Left lobe of liver (tissue), 2 donors: ENCODE measurements around the gene TMC1. TPM values are rescaled to one million over a fixed set of nuclear protein-coding genes. Genes with fewer than 3 reads are reported as not detected.
"Not testable (repeated sequence)": the region's sequence is repeated elsewhere in the genome, so short reads cannot be mapped to it uniquely, and the experiment has no call there.

Experiments used
- ATAC-seq: fragments of 200-7000 bp; cut with Tn5 transposase; one replicate; pipeline ENCODE4 v1.9.1; 2020; ENCODE audit warnings: mild to moderate bottlenecking, moderate library complexity
- DNase-seq: peaks from one replicate; pipeline ENCODE4 v3.0.0-alpha.2; 2020; ENCODE audit warnings: low spot score
- total RNA-seq: library from RNA; stranded (reverse); gene quantifications from one replicate; pipeline ENCODE4 v1.2.1, GENCODE V29; 2021
- donor health status: DM: no; HTN: no; CAD: no; lungs with moderate emphysema.
- donor health status: DM: no; HTN: yes; CAD: no.

Gene TMC1
- total RNA-seq, 1 donor from 2014 or later, result 0.18 TPM

GRCh38 chr9:72855890-72856523, 334.6 kb downstream of the TMC1 start:
- ATAC-seq (no peak), DNase-seq (no peak)

GRCh38 chr9:72856972-72857623, 335.7 kb downstream of the TMC1 start:
- DNase-seq, result no peak
- ATAC-seq, result peak; percentile 74

- no peak for DNase-seq
Measured at GRCh38 chr9:72857624-72857996, 336.2 kb downstream of the TMC1 start.

GRCh38 chr9:72858089-72858912, 336.9 kb downstream of the TMC1 start:
- DNase-seq (peak; percentile 87), ATAC-seq (peak; percentile 94)

More at GRCh38 chr9:72857624-72857996, 336.2 kb downstream of the TMC1 start:
- peak; percentile 22 for ATAC-seq

GRCh38 chr9:72862788-72863187, 341.4 kb downstream of the TMC1 start:
- ATAC-seq, DNase-seq: not testable (repeated sequence)

- ATAC-seq (no peak), DNase-seq (no peak)
Measured at GRCh38 chr9:72863456-72864094, 342.2 kb downstream of the TMC1 start.

- no peak for DNase-seq
Measured at GRCh38 chr9:72864327-72864726, 342.9 kb downstream of the TMC1 start.

GRCh38 chr9:72871685-72872084, 350.3 kb downstream of the TMC1 start:
- DNase-seq (no peak), ATAC-seq (peak; percentile 39)

More at GRCh38 chr9:72864327-72864726, 342.9 kb downstream of the TMC1 start:
- no peak for ATAC-seq

- DNase-seq (no peak), ATAC-seq (no peak)
Measured at GRCh38 chr9:72872718-72873117, 351.3 kb downstream of the TMC1 start.

GRCh38 chr9:72873456-72873855, 352.0 kb downstream of the TMC1 start:
- ATAC-seq, result no peak

GRCh38 chr9:72874344-72874743, 352.9 kb downstream of the TMC1 start:
- no peak for DNase-seq

More at GRCh38 chr9:72873456-72873855, 352.0 kb downstream of the TMC1 start:
- DNase-seq, result no peak

GRCh38 chr9:72875221-72875620, 353.8 kb downstream of the TMC1 start:
- no peak for ATAC-seq
- DNase-seq, result no peak

More at GRCh38 chr9:72874344-72874743, 352.9 kb downstream of the TMC1 start:
- no peak for ATAC-seq

- DNase-seq, result no peak
- ATAC-seq, result no peak
Measured at GRCh38 chr9:72880821-72881220, 359.4 kb downstream of the TMC1 start.

GRCh38 chr9:72882117-72882775, 360.8 kb downstream of the TMC1 start:
- ATAC-seq (peak; percentile 83), DNase-seq (no peak)

GRCh38 chr9:72883875-72884274, 362.5 kb downstream of the TMC1 start:
- ATAC-seq, result no peak
- DNase-seq, result no peak

GRCh38 chr9:72884508-72884907, 363.1 kb downstream of the TMC1 start:
- ATAC-seq, result no peak
- no peak for DNase-seq
